ENCODE results near the gene NBEAL1.
"Not testable (repeated sequence)": the region's sequence is repeated elsewhere in the genome, so short reads cannot be mapped to it uniquely, and the experiment has no call there.

Gene NBEAL1
- total RNA-seq = 26.9 to 90.9 (median 68.9) reads per million in 17 experiments

- DNase-seq = peak; percentile 99 to 100 (median 99)
These were observed at the start of gene NBEAL1 for GRCh38 chr2:203014456-203015199. Gene NBEAL1, plus strand, starts transcription at chr2:203014875. Its CDS starts 1,510 bp downstream, at chr2:203016385.

- DNase-seq = peak; percentile 69 to 85 (median 79)
These were observed 48.7 kb upstream of the NBEAL1 start for GRCh38 chr2:202965810-202966460.

- not testable (repeated sequence) for DNase-seq
These were observed 45.3 kb upstream of the NBEAL1 start for GRCh38 chr2:202969404-202969803.

- no peak for DNase-seq
These were observed 37.9 kb upstream of the NBEAL1 start for GRCh38 chr2:202976809-202977208.

- DNase-seq = no peak
These were observed 31.7 kb upstream of the NBEAL1 start for GRCh38 chr2:202982779-202983491.

- no peak for DNase-seq
These were observed 24.9 kb upstream of the NBEAL1 start for GRCh38 chr2:202989749-202990148.

- no peak for DNase-seq
These were observed 24.2 kb upstream of the NBEAL1 start for GRCh38 chr2:202990501-202990900.

GRCh38 chr2:202997113-202997512 lies 17.6 kb upstream of the NBEAL1 start:
- DNase-seq = peak; percentile 46 to 87 (median 80)

- DNase-seq = no peak
These were observed 12.4 kb upstream of the NBEAL1 start for GRCh38 chr2:203002054-203002821.

- DNase-seq = no peak
These were observed 11.0 kb upstream of the NBEAL1 start for GRCh38 chr2:203003716-203004115.

GRCh38 chr2:203016716-203017115 lies 2.0 kb downstream of the NBEAL1 start:
- no peak for DNase-seq

GRCh38 chr2:203018181-203018580 lies 3.5 kb downstream of the NBEAL1 start:
- DNase-seq = no peak

- DNase-seq = no peak
These were observed 4.5 kb downstream of the NBEAL1 start for GRCh38 chr2:203019142-203019541.

- no peak for DNase-seq
These were observed 7.3 kb downstream of the NBEAL1 start for GRCh38 chr2:203021991-203022390.

- DNase-seq = no peak
These were observed 8.1 kb downstream of the NBEAL1 start for GRCh38 chr2:203022751-203023150.

- no peak for DNase-seq
These were observed 10.9 kb downstream of the NBEAL1 start for GRCh38 chr2:203025592-203025991.

- DNase-seq = no peak
These were observed 15.9 kb downstream of the NBEAL1 start for GRCh38 chr2:203030545-203030944.

- no peak for DNase-seq
These were observed 16.3 kb downstream of the NBEAL1 start for GRCh38 chr2:203030991-203031390.

GRCh38 chr2:203033395-203033794 lies 18.7 kb downstream of the NBEAL1 start:
- peak in 1 of 4 experiments; percentile 6 for DNase-seq

GRCh38 chr2:203035879-203036470 lies 21.3 kb downstream of the NBEAL1 start:
- no peak for DNase-seq

GRCh38 chr2:203037026-203037425 lies 22.4 kb downstream of the NBEAL1 start:
- no peak for DNase-seq

GRCh38 chr2:203038586-203038985 lies 23.9 kb downstream of the NBEAL1 start:
- no peak for DNase-seq
